Measurements from ENCODE around the gene TCF12.

Gene TCF12

GRCh38 chr15:57280464-57280863 is 362.0 kb downstream of the TCF12 start:
- TF ChIP-seq CTCF (IDR thresholded peaks at IDR 0.05; ENCODE audit: low read depth, low read length), result no peak
- Histone ChIP-seq H3K36me3 (peaks cover 70% of the 10 kb centered on the region), H3K9me3 (no peaks in the 10 kb centered on the region), H3K4me1 (no peaks in the 10 kb centered on the region), H3K4me3 (ENCODE audit: low read depth, low read length) (no peak overlapping the region), H3K27me3 (no peaks in the 10 kb centered on the region)
- DNase-seq, result no peak

- Histone ChIP-seq H3K4me1 (no peaks in the 10 kb centered on the region), H3K4me3 (ENCODE audit: low read depth, low read length) (no peak overlapping the region), H3K27me3 (no peaks in the 10 kb centered on the region), H3K9me3 (no peaks in the 10 kb centered on the region), H3K36me3 (peaks cover 70% of the 10 kb centered on the region)
- no peak for DNase-seq
- TF ChIP-seq CTCF (IDR thresholded peaks at IDR 0.05; ENCODE audit: low read depth, low read length), result no peak
These were observed 362.9 kb downstream of the TCF12 start for GRCh38 chr15:57281321-57281720.

- no peak overlapping the region for H3K4me3 ChIP-seq (ENCODE audit: low read depth, low read length)
- no peak for TF ChIP-seq CTCF (IDR thresholded peaks at IDR 0.05; ENCODE audit: low read depth, low read length)
- DNase-seq, result no peak
- peaks cover 76% of the 10 kb centered on the region for H3K36me3 ChIP-seq
- no peaks in the 10 kb centered on the region for H3K27me3 ChIP-seq
- no peaks in the 10 kb centered on the region for H3K4me1 ChIP-seq
- no peaks in the 10 kb centered on the region for H3K9me3 ChIP-seq
These were observed 364.2 kb downstream of the TCF12 start for GRCh38 chr15:57282686-57283085.

DNA sequence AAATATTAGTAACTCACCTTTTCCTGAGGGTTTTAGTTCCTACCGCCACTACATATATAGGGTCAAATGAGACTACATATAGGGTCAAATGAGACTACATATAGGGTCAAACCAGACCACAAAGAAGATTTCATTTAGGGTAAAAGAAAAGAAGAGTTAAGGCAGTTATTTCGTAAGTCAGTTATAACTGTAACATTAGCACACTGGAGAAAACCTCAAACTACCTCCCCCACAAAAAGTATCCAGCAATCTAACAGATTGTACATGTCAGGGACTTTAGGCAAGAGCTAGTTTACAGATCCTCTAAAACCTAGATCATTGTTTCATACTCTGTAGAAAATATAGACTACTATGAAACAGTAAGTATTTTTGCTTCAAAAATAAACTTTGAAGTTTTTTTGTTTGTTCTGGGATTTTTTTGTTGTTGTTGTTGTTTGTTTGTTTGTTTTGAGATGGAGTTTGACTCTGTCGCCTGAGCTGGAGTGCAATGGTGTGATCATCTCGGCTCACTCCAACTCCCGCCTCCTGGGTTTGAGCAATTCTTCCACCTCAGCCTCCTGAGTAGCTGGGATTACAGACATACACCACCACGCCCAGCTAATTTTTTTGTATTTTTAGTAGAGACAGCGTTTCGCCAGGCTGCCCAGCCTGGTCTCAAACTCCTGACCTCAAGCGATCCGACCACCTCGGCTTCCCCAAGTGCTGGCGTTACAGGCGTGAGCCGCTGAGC is 365.5 kb downstream of the TCF12 start:
- DNase-seq, result no peak
- no peaks in the 10 kb centered on the region for H3K27me3 ChIP-seq
- H3K36me3 ChIP-seq, result peaks cover 86% of the 10 kb centered on the region
- H3K4me3 ChIP-seq (ENCODE audit: low read depth, low read length), result no peak overlapping the region
- TF ChIP-seq CTCF (IDR thresholded peaks at IDR 0.05; ENCODE audit: low read depth, low read length), result no peak
- H3K4me1 ChIP-seq, result no peaks in the 10 kb centered on the region
- H3K9me3 ChIP-seq, result no peaks in the 10 kb centered on the region

GRCh38 chr15:57284535-57284934 is 366.1 kb downstream of the TCF12 start:
- DNase-seq, result no peak
- Histone ChIP-seq H3K4me3 (ENCODE audit: low read depth, low read length) (no peak overlapping the region), H3K4me1 (no peaks in the 10 kb centered on the region), H3K9me3 (no peaks in the 10 kb centered on the region), H3K27me3 (no peaks in the 10 kb centered on the region), H3K36me3 (peaks cover 80% of the 10 kb centered on the region)
- TF ChIP-seq CTCF (IDR thresholded peaks at IDR 0.05; ENCODE audit: low read depth, low read length), result no peak

GRCh38 chr15:57285386-57285785 is 366.9 kb downstream of the TCF12 start:
- H3K4me3 ChIP-seq (ENCODE audit: low read depth, low read length), result no peak overlapping the region
- no peaks in the 10 kb centered on the region for H3K9me3 ChIP-seq
- DNase-seq, result no peak
- TF ChIP-seq CTCF (IDR thresholded peaks at IDR 0.05; ENCODE audit: low read depth, low read length), result no peak
- no peaks in the 10 kb centered on the region for H3K27me3 ChIP-seq
- no peaks in the 10 kb centered on the region for H3K4me1 ChIP-seq
- H3K36me3 ChIP-seq, result peaks cover 74% of the 10 kb centered on the region
